ENCODE results near the gene CDT1. TPM values are rescaled to one million over a fixed set of nuclear protein-coding genes. Genes with fewer than 3 reads are reported as not detected.

The CDT1 gene
- total RNA-seq, 3 donors from 2014 or later (not counting 1 experiment from before 2014, with no cell fraction given): 2.2 to 3.8 (median 2.6) TPM

GRCh38 chr16:88836791-88837190, 33.2 kb downstream of the CDT1 start:
- H3K4me1 ChIP-seq (ENCODE audit: control insufficient read depth, insufficient read depth, low read length): no peaks in the 10 kb centered on the region
- 87% methylated on average over 17 of the region's 17 CpGs for whole genome bisulfite sequencing (ENCODE audit: insufficient coverage)

GRCh38 chr16:88837806-88838205, 34.2 kb downstream of the CDT1 start:
- Mint-ChIP-seq H3K9me3 (no peaks in the 10 kb centered on the region), H3K27ac (no peak overlapping the region), H3K4me1 (no peaks in the 10 kb centered on the region), H3K4me3 (no peak overlapping the region), H3K27me3 (ENCODE audit: low read depth in 2 of 2) (no peaks in the 10 kb centered on the region), H3K36me3 (no peaks in the 10 kb centered on the region)
- no peaks in the 10 kb centered on the region for H3K4me1 ChIP-seq (ENCODE audit: control insufficient read depth, insufficient read depth, low read length)
- H3K27ac ChIP-seq (ENCODE audit: low read length): no peak overlapping the region
- ATAC-seq: no peak
- peaks cover 20% of the 10 kb centered on the region for H3K36me3 ChIP-seq (ENCODE audit: control insufficient read depth, insufficient read depth, low read length)
- H3K27me3 ChIP-seq (ENCODE audit: control insufficient read depth, insufficient read depth, low read length): no peaks in the 10 kb centered on the region
- 91% methylated on average over 20 of the region's 20 CpGs for WGBS (ENCODE audit: insufficient coverage)
- H3K9me3 ChIP-seq (ENCODE audit: control insufficient read depth, insufficient read depth, low read length): no peaks in the 10 kb centered on the region
- TF ChIP-seq CTCF (IDR thresholded peaks at IDR 0.05): no peak
- no peak overlapping the region for H3K4me3 ChIP-seq (ENCODE audit: low read length)
- no peak for DNase-seq
- intact Hi-C loops (cut with micrococcal nuclease): no loop called here

More at GRCh38 chr16:88836791-88837190, 33.2 kb downstream of the CDT1 start:
- ATAC-seq: no peak
- no peaks in the 10 kb centered on the region for H3K4me1 Mint-ChIP-seq
- no peak overlapping the region for H3K27ac Mint-ChIP-seq
- no peaks in the 10 kb centered on the region for H3K27me3 Mint-ChIP-seq (ENCODE audit: low read depth in 2 of 2)
- no peaks in the 10 kb centered on the region for H3K36me3 Mint-ChIP-seq
- H3K4me3 ChIP-seq (ENCODE audit: low read length): no peak overlapping the region
- H3K36me3 ChIP-seq (ENCODE audit: control insufficient read depth, insufficient read depth, low read length): peaks cover 20% of the 10 kb centered on the region
- no peak overlapping the region for H3K27ac ChIP-seq (ENCODE audit: low read length)
- no peaks in the 10 kb centered on the region for H3K9me3 ChIP-seq (ENCODE audit: control insufficient read depth, insufficient read depth, low read length)
- no peak for TF ChIP-seq CTCF (IDR thresholded peaks at IDR 0.05)
- no peaks in the 10 kb centered on the region for H3K9me3 Mint-ChIP-seq
- intact Hi-C loops (cut with micrococcal nuclease): no loop called here
- DNase-seq: no peak
- H3K27me3 ChIP-seq (ENCODE audit: control insufficient read depth, insufficient read depth, low read length): no peaks in the 10 kb centered on the region
- no peak overlapping the region for H3K4me3 Mint-ChIP-seq

GRCh38 chr16:88838566-88838965, 35.0 kb downstream of the CDT1 start:
- H3K4me1 Mint-ChIP-seq: no peaks in the 10 kb centered on the region
- no peak for ATAC-seq
- H3K36me3 ChIP-seq (ENCODE audit: control insufficient read depth, insufficient read depth, low read length): peaks cover 20% of the 10 kb centered on the region

More at GRCh38 chr16:88838566-88838965, 35.0 kb downstream of the CDT1 start:
- H3K4me1 ChIP-seq (ENCODE audit: control insufficient read depth, insufficient read depth, low read length): no peaks in the 10 kb centered on the region
- DNase-seq: no peak
- TF ChIP-seq CTCF (IDR thresholded peaks at IDR 0.05): no peak
- H3K4me3 ChIP-seq (ENCODE audit: low read length): no peak overlapping the region
- H3K27me3 ChIP-seq (ENCODE audit: control insufficient read depth, insufficient read depth, low read length): no peaks in the 10 kb centered on the region
- Mint-ChIP-seq H3K36me3 (no peaks in the 10 kb centered on the region), H3K4me3 (no peak overlapping the region), H3K27ac (no peak overlapping the region), H3K9me3 (no peaks in the 10 kb centered on the region), H3K27me3 (ENCODE audit: low read depth in 2 of 2) (no peaks in the 10 kb centered on the region)
- no peak overlapping the region for H3K27ac ChIP-seq (ENCODE audit: low read length)
- no peaks in the 10 kb centered on the region for H3K9me3 ChIP-seq (ENCODE audit: control insufficient read depth, insufficient read depth, low read length)
- 96% methylated on average over 19 of the region's 19 CpGs for WGBS (ENCODE audit: insufficient coverage)
- intact Hi-C loops (cut with micrococcal nuclease): no loop called here

Data from natural killer cell (primary cell).